ENCODE data around the gene SLC38A9. TPM values are rescaled to one million over a fixed set of nuclear protein-coding genes. Genes with fewer than 3 reads are reported as not detected.

The SLC38A9 gene
- total and polyA plus RNA-seq, 2 donors (not counting 1 experiment from before 2014, with no cell fraction given): 23.4 to 36.3 TPM

DNA sequence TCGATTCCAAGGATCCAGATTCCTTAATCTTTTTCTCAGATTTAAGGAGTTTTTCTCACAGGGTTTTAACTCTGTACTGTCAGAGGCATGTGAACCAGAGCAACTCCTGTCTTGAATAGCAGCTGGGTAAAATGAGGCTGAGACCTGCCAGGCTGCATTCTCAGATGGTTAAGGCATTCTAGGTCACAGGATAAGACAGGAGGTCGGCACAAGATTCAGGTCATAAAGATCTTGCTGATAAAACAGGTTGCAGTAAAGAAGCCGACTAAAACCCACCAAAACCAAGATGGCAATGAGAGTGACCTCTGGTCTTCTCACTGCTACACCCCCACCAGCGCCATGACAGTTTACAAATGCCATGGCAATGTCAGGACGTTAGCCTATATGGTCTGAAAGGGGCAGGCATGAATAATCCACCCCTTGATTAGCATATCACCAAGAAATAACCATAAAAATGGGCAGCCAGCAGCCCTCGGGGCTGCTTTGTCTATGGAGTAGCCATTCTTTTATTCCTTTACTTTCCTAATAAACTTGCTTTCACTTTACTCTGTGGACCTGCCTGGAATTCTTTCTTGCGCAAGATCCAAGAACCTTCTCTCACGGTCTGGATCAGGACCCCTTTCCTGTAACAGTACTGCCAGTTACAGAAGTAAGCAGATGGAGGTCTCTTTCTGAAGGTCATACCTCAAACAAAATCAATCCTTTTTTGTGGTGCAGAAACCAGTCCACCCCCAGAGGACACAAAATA, 87.1 kb downstream of the SLC38A9 start:
- Histone ChIP-seq H3K79me2 (ENCODE audit: control insufficient read depth, insufficient read depth, low read length) (no peaks in the 10 kb centered on the region), H3K9me3 (ENCODE audit: control extremely low read depth in 1 of 3, control insufficient read depth in 2 of 3, insufficient read depth in 1 of 3, low read length in 2 of 3) (no peaks in the 10 kb centered on the region), H3K27ac (ENCODE audit: low read length in 2 of 2) (no peak overlapping the region), H2AFZ (ENCODE audit: insufficient read depth, low read depth, low read length, poor library complexity, severe bottlenecking) (no peak overlapping the region), H3K4me2 (replicated peaks; ENCODE audit: low read depth, low read length, poor library complexity, severe bottlenecking) (no peak overlapping the region), H3K36me3 (replicated peaks in 1 of 2; ENCODE audit: control extremely low read depth in 1 of 2, control insufficient read depth in 1 of 2, extremely low read depth in 1 of 2, insufficient read depth in 2 of 2, low read length in 1 of 2) (peaks cover 0 to 3% of the 10 kb centered on the region in 2 experiments), H3K9ac (ENCODE audit: low read length) (no peak overlapping the region), H3K27me3 (replicated peaks in 1 of 4; ENCODE audit: control extremely low read depth in 1 of 4, control insufficient read depth in 3 of 4, insufficient read depth in 4 of 4, low read length in 3 of 4) (no peaks in the 10 kb centered on the region), H3K4me1 (ENCODE audit: control insufficient read depth in 2 of 2, insufficient read depth in 2 of 2, low read length in 2 of 2) (no peaks in the 10 kb centered on the region), H3K4me3 (ENCODE audit: control extremely low read depth in 1 of 5, extremely low read depth in 1 of 5, insufficient read depth in 1 of 5, low read depth in 2 of 5, low read length in 4 of 5) (no peak overlapping the region), H4K20me1 (ENCODE audit: control insufficient read depth, insufficient read depth, low read length, poor library complexity, severe bottlenecking) (no peaks in the 10 kb centered on the region)
- 96% methylated on average over 6 of the region's 8 CpGs for WGBS (ENCODE audit: insufficient coverage)
- POLR2A ChIA-PET: no interaction called here
- DNase-seq: no peak
- no peak overlapping the region for H3K4me3 Mint-ChIP-seq
- TF ChIP-seq EZH2 (IDR thresholded peaks at IDR 0.05; ENCODE audit: borderline replicate concordance, insufficient read depth, low read depth, low read length, poor library complexity, severe bottlenecking) (no peak), CTCF (IDR thresholded peaks at IDR 0.05) (no peak)
- H3K9me3 Mint-ChIP-seq (ENCODE audit: insufficient read depth): no peaks in the 10 kb centered on the region
- no peaks in the 10 kb centered on the region for H3K27me3 Mint-ChIP-seq
- H3K27ac Mint-ChIP-seq: no peak overlapping the region
- intact Hi-C loops (cut with micrococcal nuclease): no loop called here
- no peaks in the 10 kb centered on the region for H3K4me1 Mint-ChIP-seq
- CTCF ChIA-PET: no interaction called here
- no peak for ATAC-seq (ENCODE audit: low read depth)

DNA sequence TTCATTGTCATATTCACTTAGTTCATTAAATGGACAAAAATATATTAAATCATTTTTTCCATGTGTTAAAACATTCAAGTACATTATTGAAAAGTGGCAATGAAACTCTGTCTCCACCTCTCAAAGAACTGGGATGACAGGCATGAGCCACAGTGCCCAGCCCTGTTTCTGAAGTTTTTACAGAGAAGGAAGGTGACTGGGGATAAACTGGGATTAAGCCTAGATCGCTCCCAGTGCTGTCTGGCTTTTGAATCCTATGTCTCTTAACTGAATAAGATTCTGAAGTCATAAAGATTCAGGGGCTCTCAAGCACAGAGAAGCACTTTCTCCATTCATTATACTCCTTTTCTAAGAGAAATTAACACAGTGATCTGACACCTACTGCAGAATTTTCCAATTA, 88.3 kb downstream of the SLC38A9 start:
- H3K4me2 ChIP-seq (replicated peaks; ENCODE audit: low read depth, low read length, poor library complexity, severe bottlenecking): no peak overlapping the region
- no peak overlapping the region for H3K9ac ChIP-seq (ENCODE audit: low read length)
- H3K27ac ChIP-seq (ENCODE audit: low read length in 2 of 2): no peak overlapping the region
- no peak overlapping the region for H3K4me3 ChIP-seq (ENCODE audit: control extremely low read depth in 1 of 5, extremely low read depth in 1 of 5, insufficient read depth in 1 of 5, low read depth in 2 of 5, low read length in 4 of 5)
- ChIA-PET CTCF (no interaction called here), POLR2A (no interaction called here)
- H3K4me1 ChIP-seq (ENCODE audit: control insufficient read depth in 2 of 2, insufficient read depth in 2 of 2, low read length in 2 of 2): no peaks in the 10 kb centered on the region
- no peak overlapping the region for H2AFZ ChIP-seq (ENCODE audit: insufficient read depth, low read depth, low read length, poor library complexity, severe bottlenecking)
- TF ChIP-seq CTCF (IDR thresholded peaks at IDR 0.05) (no peak), EZH2 (IDR thresholded peaks at IDR 0.05; ENCODE audit: borderline replicate concordance, insufficient read depth, low read depth, low read length, poor library complexity, severe bottlenecking) (no peak)
- Mint-ChIP-seq H3K4me3 (no peak overlapping the region), H3K27me3 (no peaks in the 10 kb centered on the region), H3K27ac (no peak overlapping the region), H3K4me1 (no peaks in the 10 kb centered on the region), H3K9me3 (ENCODE audit: insufficient read depth) (no peaks in the 10 kb centered on the region)
- H3K27me3 ChIP-seq (replicated peaks in 1 of 4; ENCODE audit: control extremely low read depth in 1 of 4, control insufficient read depth in 3 of 4, insufficient read depth in 4 of 4, low read length in 3 of 4): no peaks in the 10 kb centered on the region
- ATAC-seq (ENCODE audit: low read depth) (no peak), DNase-seq (no peak)
- H3K9me3 ChIP-seq (ENCODE audit: control extremely low read depth in 1 of 3, control insufficient read depth in 2 of 3, insufficient read depth in 1 of 3, low read length in 2 of 3): no peaks in the 10 kb centered on the region
- no peaks in the 10 kb centered on the region for H4K20me1 ChIP-seq (ENCODE audit: control insufficient read depth, insufficient read depth, low read length, poor library complexity, severe bottlenecking)
- H3K36me3 ChIP-seq (replicated peaks in 1 of 2; ENCODE audit: control extremely low read depth in 1 of 2, control insufficient read depth in 1 of 2, extremely low read depth in 1 of 2, insufficient read depth in 2 of 2, low read length in 1 of 2): peaks cover 0 to 3% of the 10 kb centered on the region in 2 experiments
- no peaks in the 10 kb centered on the region for H3K79me2 ChIP-seq (ENCODE audit: control insufficient read depth, insufficient read depth, low read length)
- WGBS (ENCODE audit: insufficient coverage): no CpG with 5 or more reads among the region's 1 CpG
- intact Hi-C loops (cut with micrococcal nuclease): no loop called here

Data from B cell (primary cell).